Stimulated activated CD8-positive, alpha-beta memory T cell treated with anti-CD3 and anti-CD28 coated beads, Interleukin-7, amount 100 ng/mL, for 1 hour (primary cell): ENCODE data around the gene PRICKLE4.
"Not testable (repeated sequence)": the region's sequence is repeated elsewhere in the genome, so short reads cannot be mapped to it uniquely, and the experiment has no call there.

Experiments used
- DNase-seq, 2 donors: peaks; one replicate each; pipeline ENCODE4 v3.0.0-alpha.2; 2020; ENCODE audit warnings: low read depth in 2 of 2

PRICKLE4 gene

DNA sequence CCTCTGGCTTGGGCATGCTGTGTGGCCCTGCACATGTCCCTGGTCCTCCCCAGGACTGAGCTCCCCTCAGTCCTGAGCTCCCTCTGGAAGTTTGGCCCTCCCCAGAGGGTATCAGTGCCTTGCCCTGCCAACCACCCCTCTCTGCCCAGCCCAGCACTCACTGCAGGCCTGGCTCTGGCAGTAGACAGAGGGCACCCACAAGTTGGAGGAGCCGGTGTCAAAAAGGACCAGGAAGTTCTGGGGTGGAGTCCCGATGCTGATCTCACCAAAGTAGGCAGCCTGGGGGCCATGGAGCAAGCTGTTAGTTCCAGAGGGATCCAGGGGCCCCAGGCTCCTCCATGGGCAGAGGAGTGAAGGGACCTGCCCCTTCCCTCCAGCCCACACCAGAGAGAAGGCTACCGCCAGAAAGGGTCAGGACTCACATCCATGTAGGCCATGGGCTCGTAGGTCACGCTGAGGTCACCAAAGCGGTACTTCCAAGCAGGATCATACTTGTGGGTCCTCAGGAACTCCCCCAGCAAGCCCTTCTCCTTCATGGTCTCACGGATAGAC is 36.3 kb upstream of the PRICKLE4 start:
- DNase-seq, result no peak

DNA sequence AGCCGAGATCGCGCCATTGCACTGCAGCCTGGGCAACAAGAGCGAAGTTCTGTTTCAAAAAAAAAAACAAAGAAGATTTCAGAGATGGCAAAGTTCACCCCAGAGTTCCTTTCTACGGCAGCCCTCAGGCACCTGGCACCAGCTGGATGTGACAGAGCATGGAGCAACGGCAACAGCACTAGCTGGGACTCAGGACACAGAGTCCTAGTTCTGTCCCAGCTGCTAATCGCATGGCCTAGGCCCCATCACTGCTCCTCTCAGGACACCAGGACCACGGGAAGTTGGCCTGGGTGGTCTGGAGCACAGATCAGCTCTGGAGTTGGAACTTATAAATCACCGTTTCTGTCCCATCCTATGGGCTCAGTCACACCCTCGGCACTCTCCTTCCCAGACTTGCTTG is 34.5 kb upstream of the PRICKLE4 start:
- DNase-seq, result no peak

DNA sequence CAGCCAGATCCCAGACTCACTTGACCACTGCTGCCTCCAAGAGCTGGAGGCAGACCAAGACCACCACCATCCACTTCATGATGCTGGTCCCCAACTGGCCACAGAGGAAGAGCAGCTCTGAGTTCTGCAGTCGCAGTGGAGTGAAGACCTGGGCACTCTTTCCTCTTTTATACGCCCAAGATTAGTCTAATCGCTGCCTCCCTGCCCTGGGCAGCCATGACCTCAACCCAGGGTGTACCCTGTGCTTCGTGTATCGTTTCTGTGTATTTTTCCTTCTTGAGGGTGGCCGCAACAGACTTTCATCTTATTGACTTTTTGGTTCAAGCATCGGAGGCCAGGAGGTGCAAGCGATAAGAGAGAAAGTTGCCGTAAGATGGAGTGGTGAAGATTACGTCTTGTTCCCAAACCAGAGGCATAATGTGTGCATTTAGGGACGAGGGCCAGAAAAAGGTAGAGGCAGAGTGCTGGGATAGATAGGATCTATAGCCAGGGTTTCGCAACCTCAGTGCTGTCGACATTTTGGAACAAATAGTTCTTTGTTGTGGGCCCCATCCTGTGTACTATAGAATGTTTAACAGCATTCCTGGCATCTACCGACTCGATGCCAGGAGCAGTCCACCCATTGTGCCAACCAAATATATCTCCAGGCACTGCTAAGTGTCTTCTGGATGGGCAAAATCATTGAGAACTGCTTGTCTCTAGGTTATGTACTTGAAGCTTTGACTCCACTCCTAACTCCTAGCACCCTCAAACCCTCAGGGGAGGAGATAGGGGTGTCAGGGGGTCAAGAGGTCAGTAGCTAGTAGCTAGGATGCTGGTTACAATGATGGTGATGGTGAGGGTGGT is 33.1 kb upstream of the PRICKLE4 start, which contains the start of gene PGC:
TSS of gene PGC (minus strand) at position 142 of the 846 bp plus-strand sequence. CDS start at position 79, 63 bp downstream.
- DNase-seq, result no peak

DNA sequence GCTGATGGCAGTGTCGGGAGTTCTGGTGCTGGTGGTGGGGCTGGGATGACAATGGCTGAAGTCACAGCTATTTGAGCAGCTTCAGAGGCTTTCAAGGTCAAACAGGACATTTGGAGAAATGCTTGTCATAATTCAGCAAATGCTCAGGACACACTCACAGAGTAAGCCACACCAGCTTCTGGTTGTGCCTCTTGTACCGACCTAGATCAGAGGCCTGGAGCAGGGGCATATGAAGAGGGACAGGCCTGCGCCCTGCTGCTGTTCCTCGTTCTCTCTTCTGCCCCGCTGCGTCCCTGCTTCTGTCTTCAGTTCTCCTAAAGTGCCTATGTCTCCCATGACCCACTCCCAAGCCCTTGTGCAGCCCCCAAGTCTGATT is 32.5 kb upstream of the PRICKLE4 start:
- DNase-seq, result no peak

DNA sequence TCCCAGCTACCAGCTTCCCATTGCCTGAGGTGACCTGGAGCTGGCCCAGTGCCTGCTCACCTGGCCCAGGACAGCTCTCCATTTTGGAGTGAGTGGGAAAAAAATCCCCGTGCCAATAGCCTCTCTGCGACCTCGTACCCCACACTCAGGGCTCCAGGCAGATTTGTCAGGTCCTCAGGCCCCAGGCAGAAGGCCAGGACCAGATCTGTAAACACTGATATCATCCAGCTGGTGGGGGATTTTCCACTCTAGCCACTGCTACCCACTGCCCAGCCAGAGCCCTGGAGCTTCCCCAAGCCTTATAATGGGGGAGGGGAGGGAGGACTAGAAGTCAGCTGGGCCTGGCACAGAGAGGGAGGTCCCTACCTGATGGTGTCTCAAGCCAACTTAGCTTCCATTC is 32.0 kb upstream of the PRICKLE4 start:
- DNase-seq, result no peak

DNA sequence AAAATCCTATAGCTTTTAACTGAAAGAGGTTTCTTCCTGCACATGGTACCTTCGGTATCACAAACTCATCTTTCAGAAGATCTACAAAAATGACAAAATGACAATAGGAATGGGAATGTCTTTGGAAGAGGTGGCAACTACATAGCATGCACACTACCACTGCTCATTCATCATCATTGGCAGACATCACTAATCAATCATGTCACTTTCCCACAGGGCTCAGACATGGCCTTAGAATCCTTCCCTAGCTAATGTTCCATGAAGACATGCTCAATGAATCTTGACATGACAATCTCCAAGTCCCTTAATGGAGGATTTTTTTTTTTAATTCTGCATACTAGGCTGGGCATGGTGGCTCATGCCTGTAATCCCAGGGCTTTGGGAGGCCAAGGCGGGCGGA is 30.2 kb upstream of the PRICKLE4 start:
- no peak for DNase-seq

DNA sequence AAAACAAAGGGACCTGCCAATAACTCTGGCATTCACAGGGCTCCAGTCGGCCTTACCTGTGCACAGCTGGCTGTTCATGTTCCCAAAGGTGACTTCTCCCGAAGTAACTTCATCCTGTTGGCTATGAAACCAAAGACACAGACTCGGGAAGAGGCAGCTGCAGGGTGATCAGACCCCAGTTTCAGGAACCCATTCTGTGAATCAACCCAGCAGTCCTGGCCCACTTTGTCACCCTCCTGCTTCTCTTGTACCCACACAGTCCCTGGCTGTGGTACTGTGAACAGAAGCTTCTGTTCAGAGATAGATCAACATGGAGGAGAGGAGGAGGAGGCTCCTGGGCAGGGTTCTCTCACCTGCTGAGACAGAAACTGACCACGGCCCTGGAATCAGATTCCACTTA is 24.7 kb upstream of the PRICKLE4 start:
- DNase-seq, result no peak

DNA sequence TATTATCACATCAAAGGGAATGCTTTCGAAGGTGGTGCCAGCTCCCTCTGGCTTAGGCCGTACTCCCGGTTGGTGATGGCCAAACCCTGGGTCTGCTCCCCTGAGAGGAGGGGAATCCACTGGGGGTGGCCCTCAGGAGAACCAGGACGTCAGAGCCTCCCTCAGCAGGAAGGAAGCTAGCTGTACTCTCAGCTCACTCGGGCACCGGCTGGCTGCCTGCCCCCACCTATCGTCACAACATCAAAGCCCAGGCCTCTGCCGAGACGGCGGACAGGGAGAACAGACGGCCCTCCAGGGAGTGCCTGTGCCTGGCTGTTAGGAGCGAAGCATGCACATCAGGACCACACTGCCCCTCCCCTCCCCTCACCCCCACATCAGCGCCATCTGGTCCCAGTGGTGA is 24.2 kb upstream of the PRICKLE4 start:
- no peak for DNase-seq

DNA sequence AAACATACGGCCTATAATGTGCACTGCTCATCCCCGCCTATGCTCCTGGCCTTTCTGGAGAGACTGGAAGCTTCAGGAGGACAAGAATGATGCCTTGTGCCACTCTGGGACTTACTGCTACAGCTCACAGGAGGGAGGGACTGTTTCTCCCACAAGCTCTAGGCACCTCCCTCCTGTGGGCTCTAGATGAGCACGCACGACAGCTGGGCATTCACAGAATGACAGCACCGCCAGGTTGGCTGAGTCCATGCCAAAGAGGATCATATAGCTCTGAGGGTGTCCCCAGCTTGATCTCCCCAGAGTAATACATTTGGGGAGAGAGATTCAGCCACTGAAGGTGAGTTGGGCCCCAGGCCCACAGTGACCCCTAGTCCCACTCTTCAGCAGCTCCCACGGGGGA is 23.3 kb upstream of the PRICKLE4 start:
- DNase-seq, result no peak

DNA sequence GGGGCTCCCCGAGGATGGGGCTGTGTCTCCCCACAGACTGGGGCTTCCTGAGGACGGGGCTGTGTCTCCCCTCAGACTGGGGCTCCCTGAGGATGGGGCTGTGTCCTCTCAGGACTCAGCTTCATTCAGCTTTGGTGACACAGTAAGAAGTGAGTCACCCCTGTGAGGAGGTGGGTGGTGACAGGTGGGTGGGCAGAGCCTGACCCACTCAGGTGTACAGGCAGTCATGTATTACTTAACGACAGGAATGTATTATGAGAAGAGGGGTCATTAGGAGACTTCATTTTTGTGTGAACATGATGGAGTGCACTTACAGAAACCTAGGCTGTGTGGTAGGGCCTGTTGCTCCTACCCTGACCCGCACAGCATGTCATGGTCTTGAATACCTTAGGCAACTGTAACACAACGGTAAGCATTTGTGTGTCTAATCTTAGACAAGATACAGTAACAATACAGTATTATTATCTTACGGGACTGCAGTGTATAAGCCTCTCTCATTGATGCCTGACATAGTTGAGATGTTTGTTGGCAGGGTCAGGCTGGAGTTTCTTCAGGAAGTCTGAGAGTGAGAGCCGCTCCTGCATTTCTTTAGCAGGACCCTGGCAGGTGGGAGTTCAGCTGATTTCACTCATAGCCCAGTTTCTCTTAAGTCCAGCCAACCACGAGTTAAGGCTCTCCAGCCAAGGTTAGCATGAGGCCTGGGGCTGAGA is 22.5 kb upstream of the PRICKLE4 start:
- DNase-seq, result no peak

DNA sequence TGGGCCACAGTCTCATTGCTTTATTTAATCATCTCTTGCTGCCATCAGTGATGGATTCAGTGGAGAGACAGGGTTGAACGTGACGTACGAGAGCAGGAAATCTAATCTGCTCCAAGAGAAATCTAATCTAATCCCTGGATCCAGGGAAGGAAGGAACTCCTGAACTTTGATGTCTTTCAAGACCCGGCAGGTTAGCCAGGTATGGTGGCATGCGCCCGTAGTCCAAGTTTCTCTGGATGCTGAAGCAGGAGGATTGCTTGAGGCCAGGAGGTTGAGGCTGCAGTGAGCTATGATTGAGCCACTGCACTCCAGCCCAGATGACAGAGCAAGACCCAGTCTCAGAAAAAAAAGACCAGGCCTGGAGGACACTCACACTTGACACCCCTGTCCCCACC is 21.9 kb upstream of the PRICKLE4 start:
- no peak for DNase-seq

DNA sequence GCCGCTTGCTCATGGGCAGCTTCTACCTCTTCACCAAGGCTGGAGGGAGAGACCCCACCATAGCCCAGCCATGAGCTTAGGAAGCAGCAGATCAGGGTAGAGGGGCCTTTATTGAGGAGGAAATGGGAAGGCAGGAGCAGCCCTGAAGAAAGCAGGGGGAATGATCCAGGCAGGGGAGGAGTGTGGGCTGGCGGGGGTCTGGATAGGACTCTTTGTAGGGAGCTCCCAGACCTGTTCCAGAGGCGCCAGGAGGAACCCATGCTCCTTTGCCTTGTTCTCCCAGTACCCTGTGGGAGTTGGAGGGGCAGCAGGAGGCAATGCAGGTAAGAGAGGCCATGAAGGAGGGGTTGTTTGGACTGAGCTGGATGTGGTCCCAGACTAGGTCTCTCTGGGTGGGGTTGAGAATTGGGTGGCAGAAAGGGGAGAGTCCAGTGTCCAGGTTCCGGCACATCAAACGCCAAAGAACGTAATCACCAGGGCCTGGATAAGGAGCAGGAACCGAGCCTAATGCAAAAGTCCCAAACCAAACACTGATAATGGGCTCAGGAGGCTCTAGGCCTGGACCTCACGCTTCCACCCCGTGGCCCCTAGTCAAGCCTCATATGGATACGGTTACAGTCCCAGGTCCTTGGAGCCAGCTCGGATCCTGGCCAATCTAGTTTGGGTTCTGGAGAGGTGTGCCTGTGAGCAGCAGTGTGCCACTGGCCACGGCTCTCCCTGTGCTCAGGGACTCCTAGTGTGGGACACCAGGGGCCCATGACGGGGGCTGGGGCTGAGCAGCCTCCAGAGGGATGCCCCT is 21.3 kb upstream of the PRICKLE4 start:
- no peak for DNase-seq

DNA sequence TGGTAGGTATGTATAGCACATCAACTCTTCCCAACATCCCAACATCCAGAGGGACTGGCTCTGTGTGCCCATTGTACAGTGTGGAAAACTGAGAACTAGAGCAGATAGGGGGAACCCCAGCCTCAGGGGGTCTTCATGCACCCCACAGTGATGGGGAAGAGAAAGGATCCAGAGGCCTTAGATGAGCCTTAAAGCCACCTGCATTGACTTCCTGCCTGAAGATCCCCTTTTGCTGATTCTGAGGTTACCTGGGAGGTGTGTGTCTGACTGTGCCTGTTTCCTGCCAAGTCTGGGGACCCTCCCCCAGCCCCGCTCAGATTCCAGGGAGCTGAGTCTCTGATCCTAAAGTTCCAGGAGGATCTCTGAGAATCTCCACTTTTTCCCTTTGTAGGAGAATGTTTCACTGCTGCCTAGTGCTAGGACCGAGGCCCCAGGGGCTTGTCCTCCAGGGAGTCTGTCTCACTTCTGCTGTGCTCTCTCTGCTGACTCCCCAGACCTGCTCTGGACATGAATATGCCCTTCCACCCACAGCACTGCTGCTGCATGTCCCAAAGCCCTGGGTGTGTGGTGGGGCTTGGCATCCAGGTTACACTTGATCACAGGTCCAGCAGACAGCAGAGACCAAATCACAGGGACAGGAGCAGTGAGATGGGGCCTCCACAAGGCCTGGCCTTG is 20.5 kb upstream of the PRICKLE4 start:
- no peak for DNase-seq

DNA sequence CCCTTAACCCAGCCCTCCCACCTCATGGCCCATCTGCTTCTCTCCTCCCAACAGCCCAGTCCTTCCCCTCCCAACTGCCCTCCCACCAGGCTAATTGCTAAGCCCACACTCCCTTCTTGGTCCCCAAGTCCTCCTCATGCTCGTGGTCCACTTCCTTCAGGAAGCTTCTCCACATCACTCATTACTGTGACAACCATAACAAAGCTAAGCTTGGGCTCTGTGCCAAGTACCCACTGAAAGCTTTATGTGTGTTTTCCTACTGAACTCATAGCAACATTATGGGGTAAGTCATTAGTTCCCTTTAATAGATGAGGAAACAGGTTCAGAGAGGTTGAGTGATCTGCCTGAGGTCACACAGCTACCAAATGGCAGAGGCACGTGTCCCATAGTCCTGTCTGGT is 17.1 kb upstream of the PRICKLE4 start:
- DNase-seq, result no peak

DNA sequence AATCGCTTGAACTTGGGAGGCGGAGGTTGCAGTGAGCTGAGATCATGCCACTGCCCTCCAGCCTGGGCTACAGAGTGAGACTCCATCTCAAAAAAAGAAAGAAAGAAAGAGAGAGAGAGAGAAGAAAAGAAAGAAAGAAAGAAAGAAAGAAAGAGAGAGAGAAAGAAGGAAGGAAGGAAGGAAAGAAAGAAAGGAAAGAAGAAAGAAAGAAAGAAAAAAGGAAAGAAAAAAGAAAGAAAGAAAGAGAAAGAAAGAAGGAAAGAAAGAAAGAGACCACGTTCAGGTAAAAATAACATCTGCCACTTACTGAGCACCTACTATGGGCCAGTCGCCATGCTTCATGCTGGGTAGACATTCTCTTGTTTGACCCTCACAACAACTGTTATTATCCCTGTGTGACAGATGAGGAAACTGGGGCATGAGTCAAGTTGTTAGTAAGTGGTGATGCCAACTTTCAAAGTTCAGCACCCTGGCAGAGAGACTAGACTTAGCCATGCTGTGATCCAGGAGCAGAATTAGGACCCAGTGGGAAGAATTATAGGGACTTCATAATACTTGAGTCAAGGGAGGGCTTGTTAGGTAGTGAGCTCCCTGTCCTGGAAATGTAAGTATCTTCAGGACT is 14.4 kb upstream of the PRICKLE4 start:
- DNase-seq, result not testable (repeated sequence)

DNA sequence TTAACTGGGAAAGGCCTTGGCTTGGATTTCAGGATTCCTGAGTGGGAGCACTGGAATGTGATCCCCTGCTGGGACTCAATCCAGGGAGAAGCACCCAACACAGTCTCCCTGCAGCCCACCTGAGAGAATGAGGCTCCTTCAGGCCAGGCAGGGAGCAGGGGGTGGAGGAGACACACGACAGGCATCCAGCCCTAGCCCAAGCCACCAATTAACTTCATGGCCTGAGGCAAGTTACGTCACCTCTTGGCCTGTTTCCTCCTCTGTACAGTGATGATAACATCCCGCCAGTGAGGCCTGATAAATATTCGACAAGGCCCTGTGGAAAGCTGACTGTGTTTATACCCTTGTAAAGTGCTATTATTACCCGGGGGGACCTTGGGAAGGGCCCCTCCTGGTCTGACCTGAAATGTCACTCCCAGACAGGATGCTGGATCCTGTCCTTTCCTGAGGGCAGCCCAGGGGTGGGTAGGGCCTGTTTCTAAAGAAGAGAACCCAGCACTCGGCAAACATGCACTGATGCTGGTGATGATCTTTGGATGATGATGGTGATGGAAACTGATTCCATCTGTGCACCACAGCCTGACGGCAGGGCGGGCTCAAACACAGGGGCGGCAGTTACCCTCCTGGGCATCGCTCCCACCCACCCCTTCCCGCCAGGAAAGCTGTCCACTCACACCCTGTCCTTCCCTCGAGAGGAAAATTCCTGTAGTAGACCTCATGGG is 13.3 kb upstream of the PRICKLE4 start:
- no peak for DNase-seq

DNA sequence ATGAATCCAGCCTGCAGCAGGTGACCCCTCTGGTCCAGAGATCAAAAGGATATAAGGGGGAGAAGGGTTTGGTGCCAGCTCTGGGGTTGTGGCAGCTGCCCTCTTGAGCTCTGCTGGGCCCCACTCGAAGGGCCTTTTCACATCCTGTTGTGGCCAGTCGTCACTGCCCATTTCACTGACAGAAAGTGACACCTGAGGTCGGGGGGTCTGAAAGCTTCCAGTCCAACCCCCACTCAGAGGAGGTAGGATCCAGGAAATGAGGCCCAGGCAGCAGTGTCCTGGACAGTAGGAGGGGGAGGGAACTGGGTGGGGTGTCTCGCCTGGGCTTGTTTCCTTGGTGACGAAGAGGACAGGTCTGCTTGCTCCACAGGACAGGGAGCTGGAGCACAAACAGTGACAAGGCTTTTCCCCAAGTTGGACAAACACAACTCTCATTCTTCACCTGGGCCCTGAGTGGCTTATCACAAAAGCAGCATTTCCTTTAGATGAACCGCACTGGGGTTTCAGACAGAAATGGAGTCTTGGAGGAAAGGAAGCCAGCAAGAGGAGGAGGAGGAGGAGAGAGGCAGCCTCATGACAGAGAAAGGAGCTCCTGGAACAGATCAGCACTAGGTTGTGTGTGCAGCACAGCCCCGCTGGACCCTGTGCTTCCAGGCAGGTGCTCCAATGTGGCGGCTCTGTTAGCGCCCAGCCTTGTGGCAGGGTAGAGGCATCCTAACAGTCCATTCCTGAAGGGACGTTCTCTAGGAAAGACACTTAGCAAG is 11.9 kb upstream of the PRICKLE4 start:
- no peak for DNase-seq

DNA sequence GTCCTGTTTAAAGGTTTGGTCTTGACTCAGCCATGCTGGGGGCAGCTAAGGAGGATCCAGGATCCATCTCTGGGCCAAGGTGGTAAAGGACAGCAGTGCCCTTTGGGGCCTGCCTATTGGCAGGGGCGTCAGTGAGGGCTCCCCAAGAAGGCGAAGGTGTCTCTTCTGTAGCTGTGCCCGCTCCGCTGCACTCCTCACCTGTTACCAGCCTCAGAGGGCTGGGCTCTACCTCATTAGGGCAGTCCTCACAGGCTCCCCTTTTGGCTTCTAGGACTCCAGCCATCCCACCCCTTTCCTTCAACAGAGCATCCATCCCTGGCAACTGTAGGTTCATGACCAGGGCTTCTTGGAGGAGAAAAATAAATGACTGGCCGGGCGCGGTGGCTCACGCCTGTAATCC is 11.2 kb upstream of the PRICKLE4 start:
- no peak for DNase-seq

DNA sequence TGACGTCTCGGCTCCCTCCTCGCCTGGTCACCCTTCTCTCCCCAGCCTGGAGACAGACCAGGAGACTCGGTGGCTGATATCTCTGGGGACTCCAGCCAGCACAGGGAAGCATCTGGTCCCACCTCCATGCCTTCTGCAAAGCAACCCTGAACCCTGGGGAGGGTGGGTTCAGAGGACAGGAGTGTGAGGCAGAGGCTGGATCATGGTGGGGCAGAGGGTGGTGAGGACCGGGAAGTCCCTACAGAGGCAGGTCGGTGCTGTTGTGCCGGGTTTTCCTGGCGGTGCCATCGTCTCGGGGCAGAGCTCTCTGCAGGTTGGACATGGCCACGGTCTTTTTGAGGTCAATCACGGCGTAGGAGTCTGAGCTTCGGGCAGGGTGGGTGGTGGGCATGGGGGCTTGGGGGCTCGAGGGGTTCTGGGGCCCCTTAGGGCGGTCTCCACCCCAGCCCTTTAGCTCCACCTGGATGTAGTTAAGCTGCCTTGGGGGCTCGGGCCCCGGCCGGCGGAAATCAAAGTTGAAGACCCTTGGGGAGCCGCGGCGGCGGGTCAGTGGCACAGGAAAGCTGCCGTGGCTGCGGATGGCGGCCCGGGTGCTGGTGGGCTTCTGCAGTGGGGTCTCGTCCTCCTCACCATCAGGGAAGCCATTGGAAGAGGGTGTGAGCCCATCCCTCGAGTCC is 10.1 kb upstream of the PRICKLE4 start:
- no peak for DNase-seq
